ENCODE data around the gene GUCA2B. TPM values are rescaled to one million over a fixed set of nuclear protein-coding genes. Genes with fewer than 3 reads are reported as not detected.

The GUCA2B gene
- total RNA-seq, 1 donor from 2014 or later, result not detected

DNA sequence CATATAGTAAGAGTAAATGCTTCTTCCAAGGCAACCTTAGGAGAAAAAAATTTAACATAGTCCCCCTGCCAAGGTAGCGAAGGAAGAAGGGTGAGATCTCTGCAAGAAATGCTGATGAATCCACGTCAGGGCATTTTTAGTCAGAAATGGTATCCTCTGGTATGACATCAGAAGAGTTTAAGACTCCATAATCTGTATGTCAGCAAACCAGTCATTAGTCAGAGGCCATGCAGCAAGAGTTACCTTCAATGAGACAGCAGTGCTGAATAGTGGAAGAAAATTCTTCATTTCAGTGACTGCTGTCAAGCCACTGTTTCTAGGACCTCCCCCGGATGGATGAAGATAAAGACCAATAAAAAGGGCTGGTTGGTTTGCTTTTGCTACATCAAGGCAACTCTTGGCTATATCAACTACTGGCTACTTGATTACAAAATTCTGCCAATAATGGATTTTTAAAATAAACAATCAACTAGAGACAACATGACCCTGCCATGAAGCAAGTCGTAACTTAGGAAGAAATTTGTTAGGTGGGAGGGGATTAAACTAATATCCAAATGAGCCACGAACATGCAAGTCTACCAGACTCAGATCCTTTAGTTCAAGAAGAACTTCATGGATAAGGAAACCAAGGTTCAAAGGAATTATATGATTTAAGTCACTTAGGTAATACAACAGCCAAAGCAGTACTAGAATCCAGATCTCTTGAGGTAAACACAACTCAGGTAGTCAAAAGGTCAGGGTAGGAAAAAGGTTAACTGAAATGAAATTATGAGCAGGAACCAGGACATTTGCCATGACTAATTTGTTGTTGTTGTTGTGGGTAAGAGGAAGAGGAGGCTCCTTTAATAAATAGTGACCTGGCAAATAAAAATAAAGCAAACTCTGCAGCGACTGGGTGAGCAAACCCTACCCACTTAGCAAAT lies 37.0 kb downstream of the GUCA2B start:
- no peak for DNase-seq (ENCODE audit: low read depth)

DNA sequence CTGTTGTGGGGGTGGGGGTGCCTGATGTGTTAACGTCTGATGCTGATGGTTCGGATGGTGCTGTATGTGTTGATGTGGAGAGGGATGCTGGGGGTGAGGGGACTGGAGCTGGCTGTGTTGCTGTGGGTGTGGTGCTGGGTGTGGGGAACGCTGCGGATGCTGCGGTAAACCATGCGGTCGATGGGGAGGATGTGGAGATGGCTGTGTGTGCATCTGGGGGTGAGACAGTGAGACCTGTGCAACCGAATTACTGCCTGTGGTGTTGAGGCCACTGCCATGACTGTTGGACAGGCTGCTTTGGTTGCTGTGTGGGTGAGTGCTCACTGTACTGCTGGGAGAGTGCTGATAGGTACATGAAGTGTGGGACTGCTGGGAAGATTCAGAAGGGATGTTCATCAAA lies 38.1 kb downstream of the GUCA2B start:
- no peak for DNase-seq (ENCODE audit: low read depth)

DNA sequence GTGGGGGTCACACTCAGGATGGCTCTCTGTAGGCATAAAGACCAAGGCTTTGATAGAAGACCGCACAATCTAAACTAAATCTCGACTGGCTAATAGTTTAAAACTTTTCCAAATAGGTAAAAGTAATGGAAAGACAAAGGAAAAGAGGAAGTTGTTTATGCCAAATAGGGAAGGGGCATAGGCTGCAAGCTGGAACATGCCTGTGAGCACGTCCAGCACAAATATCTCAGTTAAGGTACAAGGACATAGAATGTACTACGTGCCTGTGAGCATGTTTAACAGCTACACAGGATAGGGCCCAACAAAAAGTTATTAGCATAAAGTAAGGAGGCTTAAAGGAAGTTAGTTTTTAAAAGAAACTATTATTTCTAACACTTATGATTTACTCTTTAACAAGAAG lies 38.9 kb downstream of the GUCA2B start:
- no peak for DNase-seq (ENCODE audit: low read depth)

DNA sequence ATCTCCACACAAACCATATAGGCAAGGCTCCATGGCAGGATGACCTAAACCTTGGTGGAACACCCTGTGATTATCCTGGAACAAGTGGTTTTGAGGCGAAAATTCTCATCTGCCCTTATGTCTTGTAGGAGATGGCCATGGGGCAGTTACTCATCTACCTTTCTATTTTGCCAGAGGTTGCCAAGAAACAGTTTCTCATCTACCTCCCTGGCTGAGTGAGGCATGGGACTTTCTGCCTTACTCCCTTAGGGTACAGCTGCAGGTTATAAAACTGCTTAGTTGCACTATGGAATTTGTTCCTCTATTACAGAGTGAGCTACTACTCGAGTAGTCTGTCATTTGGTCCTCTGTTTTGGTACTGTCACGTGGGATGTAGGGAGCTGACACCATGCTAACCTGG lies 42.6 kb downstream of the GUCA2B start:
- peak; percentile 60 for DNase-seq (ENCODE audit: low read depth)

DNA sequence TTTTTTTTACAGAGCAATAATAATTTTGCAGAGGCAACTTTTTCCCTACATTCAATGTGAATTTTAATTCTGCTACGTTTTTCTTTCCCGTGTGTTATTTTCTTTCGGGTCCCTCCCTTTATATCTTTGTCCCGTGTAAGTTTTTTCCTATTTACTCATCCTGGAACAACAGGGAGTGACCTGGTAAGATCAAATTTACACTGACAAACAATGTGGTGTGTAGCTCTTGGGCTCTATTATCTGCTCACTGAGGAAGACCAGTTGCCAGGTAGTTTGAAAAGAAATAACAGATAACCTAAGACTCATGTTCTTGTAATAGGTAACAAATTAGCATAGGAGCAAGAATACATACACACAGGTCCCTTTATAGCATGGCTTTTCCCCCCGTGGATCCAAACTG lies 45.0 kb downstream of the GUCA2B start:
- no peak for DNase-seq (ENCODE audit: low read depth)

DNA sequence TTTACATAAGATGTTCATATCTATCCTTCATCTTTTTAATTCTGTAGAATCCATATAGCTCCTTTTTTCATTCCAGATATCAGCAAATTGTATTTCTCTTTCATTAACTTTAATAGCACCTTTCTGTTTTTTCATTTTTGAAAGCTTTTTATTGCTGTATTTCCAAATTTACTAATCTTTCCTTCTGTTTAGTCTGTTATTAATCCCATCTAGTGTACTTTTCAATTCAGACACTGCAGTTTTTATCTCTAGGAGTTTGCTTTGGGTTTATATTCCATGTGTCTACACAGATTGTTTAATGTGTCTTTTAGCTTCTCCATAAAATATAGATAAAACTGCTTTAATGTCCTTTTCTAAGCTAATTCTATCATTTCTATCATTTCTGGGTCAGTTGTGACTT lies 48.8 kb downstream of the GUCA2B start:
- DNase-seq (ENCODE audit: low read depth), result no peak

Other genes starting within 250 kb of the GUCA2B start
- 3.3 and 3.6 TPM in 2 replicates for gene HIVEP3, start 234.5 kb upstream of the GUCA2B start, total RNA-seq
- gene GUCA2A, start 11.3 kb downstream of the GUCA2B start, total RNA-seq, result not detected in 2 replicates
- gene FOXJ3, start 181.8 kb downstream of the GUCA2B start, total RNA-seq, result 9.9 and 36.7 TPM in 2 replicates
- gene RIMKLA, start 227.4 kb downstream of the GUCA2B start, total RNA-seq, result 0.87 and 1.0 TPM in 2 replicates